IMR-90 (cell line): ENCODE data around the gene OBP2B. TPM values are rescaled to one million over a fixed set of nuclear protein-coding genes. Genes with fewer than 3 reads are reported as not detected.

Experiments
- ATAC-seq: fragments of 200-7000 bp; cut with Tn5 transposase; 2 replicates; pipeline ENCODE4 v1.9.1; 2020; ENCODE audit warnings: low read depth, mild to moderate bottlenecking, moderate library complexity
- BruUV-seq: library from RNA; stranded (reverse); fragments of 400-500 nt; replicated peaks from 2 replicates; lab custom pipeline; 2021; lab: Mats Ljungman, UMichigan
- CTCF ChIA-PET: fragments of 300-600 bp; formaldehyde crosslinking; extraction: SDS; loops from one replicate; lab custom pipeline; 2021; ENCODE audit warnings: antibody characterized with exemption; lab: Yijun Ruan, JAX
- POLR2A ChIA-PET: fragments of 300-600 bp; sonication (Branson Sonifier 250); formaldehyde crosslinking; loops from one replicate; lab custom pipeline; 2022; ENCODE audit warnings: antibody characterized with exemption; ENCODE audit not compliant: unreplicated experiment; lab: Charles Lee
- DNase-seq: peaks from one replicate; pipeline ENCODE4 v3.0.0; 2013
- H2AFZ ChIP-seq: replicated peaks from 2 replicates; pipeline ENCODE3; 2013; ENCODE audit warnings: low read length, mild to moderate bottlenecking; ENCODE audit not compliant: poor library complexity
- H2AK5ac ChIP-seq: 2 replicates; pipeline ENCODE4 v1.6.1; 2013; ENCODE audit warnings: low read depth, low read length, inconsistent platforms
- H2AK9ac ChIP-seq: replicated peaks from 2 replicates; pipeline ENCODE3; 2013; ENCODE audit warnings: mild to moderate bottlenecking, low read depth, low read length, moderate library complexity; ENCODE audit not compliant: poor library complexity
- H2BK120ac ChIP-seq: 2 replicates; pipeline ENCODE4 v1.6.1; 2013; ENCODE audit warnings: low read depth, low read length, inconsistent platforms
- H2BK15ac ChIP-seq: 3 replicates; pipeline ENCODE4 v1.6.1; 2013; ENCODE audit warnings: low read depth, low read length, inconsistent platforms
- H2BK20ac ChIP-seq: 2 replicates; pipeline ENCODE4 v1.6.1; 2013; ENCODE audit warnings: low read depth, mild to moderate bottlenecking, inconsistent platforms, low read length, moderate library complexity
- H2BK5ac ChIP-seq: 2 replicates; pipeline ENCODE4 v1.6.1; 2013; ENCODE audit warnings: mild to moderate bottlenecking, low read depth, low read length, inconsistent platforms; ENCODE audit not compliant: poor library complexity, severe bottlenecking
- H3K14ac ChIP-seq: replicated peaks from 2 replicates; pipeline ENCODE4 v1.6.1; 2013; ENCODE audit warnings: low read depth, low read length, inconsistent platforms
- H3K18ac ChIP-seq: 2 replicates; pipeline ENCODE4 v1.6.1; 2013; ENCODE audit warnings: low read depth, low read length, control low read depth
- H3K23ac ChIP-seq: 2 replicates; pipeline ENCODE4 v1.6.1; 2013; ENCODE audit warnings: low read depth, low read length, inconsistent platforms
- H3K27ac ChIP-seq: 2 replicates; pipeline ENCODE4 v1.5.1; 2013; ENCODE audit warnings: mild to moderate bottlenecking, control low read depth, low read length; ENCODE audit not compliant: insufficient read depth
- H3K27me3 ChIP-seq: 2 replicates; pipeline ENCODE4 v1.6.1; 2013; ENCODE audit warnings: low read length; ENCODE audit not compliant: control insufficient read depth, insufficient read depth
- H3K36me3 ChIP-seq: 2 replicates; pipeline ENCODE4 v1.6.1; 2013; ENCODE audit warnings: low read length, mixed read lengths; ENCODE audit not compliant: control insufficient read depth, insufficient read depth
- H3K4ac ChIP-seq: 2 replicates; pipeline ENCODE4 v1.6.1; 2013; ENCODE audit warnings: low read depth, low read length, inconsistent platforms
- H3K4me1 ChIP-seq: 2 replicates; pipeline ENCODE4 v1.6.1; 2013; ENCODE audit warnings: low read length, mixed read lengths; ENCODE audit not compliant: control insufficient read depth, insufficient read depth
- H3K4me2 ChIP-seq: 2 replicates; pipeline ENCODE4 v1.6.1; 2013; ENCODE audit warnings: low read depth, mild to moderate bottlenecking, control low read depth, low read length, moderate library complexity
- H3K4me3 ChIP-seq: 2 replicates; pipeline ENCODE4 v1.5.1; 2013; ENCODE audit warnings: low read depth, mild to moderate bottlenecking, control low read depth, low read length, moderate library complexity; ENCODE audit not compliant: insufficient read depth
- H3K56ac ChIP-seq: 2 replicates; pipeline ENCODE4 v1.6.1; 2013; ENCODE audit warnings: low read length, inconsistent platforms; ENCODE audit not compliant: insufficient read depth; ENCODE audit errors: extremely low read depth
- H3K79me1 ChIP-seq, 2 experiments: 2 replicates each; pipeline ENCODE4 v1.6.1; 2013; ENCODE audit warnings: low read length in 2 of 2, inconsistent platforms in 1 of 2, low read depth in 1 of 2
- H3K9ac ChIP-seq: 2 replicates; pipeline ENCODE4 v1.6.1; 2013; ENCODE audit warnings: low read depth, low read length, control low read depth
- H3K9me1 ChIP-seq: 2 replicates; pipeline ENCODE4 v1.6.1; 2013; ENCODE audit warnings: low read length, inconsistent platforms; ENCODE audit not compliant: insufficient read depth
- H3K9me3 ChIP-seq: 2 replicates; pipeline ENCODE4 v1.6.1; 2013; ENCODE audit warnings: low read length; ENCODE audit not compliant: control insufficient read depth, insufficient read depth
- H4K20me1 ChIP-seq: 2 replicates; pipeline ENCODE4 v1.6.1; 2013; ENCODE audit warnings: low read length, inconsistent platforms; ENCODE audit not compliant: insufficient read depth
- H4K5ac ChIP-seq: 2 replicates; pipeline ENCODE4 v1.6.1; 2013; ENCODE audit warnings: mild to moderate bottlenecking, low read depth, low read length, control low read depth
- H4K8ac ChIP-seq, 2 experiments: 2 replicates each; pipeline ENCODE4 v1.6.1; 2013; ENCODE audit warnings: low read depth in 2 of 2, low read length in 2 of 2, control low read depth in 1 of 2, inconsistent platforms in 1 of 2
- H4K91ac ChIP-seq: 2 replicates; pipeline ENCODE4 v1.6.1; 2013; ENCODE audit warnings: low read depth, low read length, inconsistent platforms; ENCODE audit not compliant: insufficient read depth
- CHD1 ChIP-seq: IDR thresholded peaks from 2 replicates; pipeline ENCODE4 v1.6.1; 2012; ENCODE audit warnings: low read depth, low read length, improper control_type of control experiment
- MXI1 ChIP-seq: IDR thresholded peaks from 2 replicates; pipeline ENCODE4 v1.6.1; 2012; ENCODE audit warnings: low read depth, mild to moderate bottlenecking, low read length, moderate library complexity, borderline replicate concordance
- NFE2L2 ChIP-seq: fragments of 150-350 bp; IDR thresholded peaks from 2 replicates; pipeline ENCODE4 v1.6.1; 2016; ENCODE audit warnings: low read depth, mild to moderate bottlenecking, low read length
- RFX5 ChIP-seq: IDR thresholded peaks from 2 replicates; pipeline ENCODE4 v1.8.0; 2012; ENCODE audit warnings: low read depth, mild to moderate bottlenecking, low read length, moderate library complexity
- WGBS, 2 experiments: methylation state at CpG; one replicate each; pipeline versions ENCODE4 v1.1.5 to v1.1.7; 2013; ENCODE audit warnings: missing lambda C conversion rate in 2 of 2; ENCODE audit not compliant: insufficient read length in 1 of 2; ENCODE audit errors: extremely low coverage in 2 of 2; 5-methylcytosine and 5-hydroxymethylcytosine counted together
- dilution Hi-C: fragments of 300-500 bp; cut with HindIII; formaldehyde crosslinking; loops from one replicate; pipeline ENCODE4 v1.14.3; 2018; ENCODE audit warnings: low sequenced_read_pairs; ENCODE audit not compliant: unreplicated experiment
- in situ Hi-C: fragments of 300-500 bp; cut with MboI; formaldehyde crosslinking; loops from 3 replicates; pipeline ENCODE4 v1.14.3; 2019; ENCODE audit warnings: low sequenced_read_pairs, inconsistent platforms, mixed read lengths
- intact Hi-C: fragments of 100-400 bp; cut with micrococcal nuclease; formaldehyde crosslinking; loops from 2 replicates; pipeline ENCODE4 v1.10.0; 2022
- polyA plus RNA-seq, 3 experiments: library from polyadenylated mRNA; depleted of rRNA; stranded (reverse); fragments of >200 nt; gene quantifications; 2 replicates each; pipeline ENCODE4 v1.2.3, GENCODE V29; 2012; ENCODE audit warnings: low replicate concordance in 1 of 3
- total RNA-seq: library from RNA; depleted of rRNA; stranded (reverse); fragments of >200 nt; gene quantifications from 2 replicates; pipeline ENCODE4 v1.2.3, GENCODE V29; 2012
- TF ChIP-seq, protein P1 (sequence below): fragments of 150-350 bp; IDR thresholded peaks from 2 replicates; pipeline ENCODE4 v1.6.1; 2017; ENCODE audit warnings: mild to moderate bottlenecking, antibody characterized with exemption, low read length, low read depth

The OBP2B gene
- total and polyA plus RNA-seq, 2 of the 4 experiments (the other 2 are of a cell fraction) = not detected

- H3K56ac ChIP-seq = no peak overlapping the region
- TF ChIP-seq, protein P1, sequence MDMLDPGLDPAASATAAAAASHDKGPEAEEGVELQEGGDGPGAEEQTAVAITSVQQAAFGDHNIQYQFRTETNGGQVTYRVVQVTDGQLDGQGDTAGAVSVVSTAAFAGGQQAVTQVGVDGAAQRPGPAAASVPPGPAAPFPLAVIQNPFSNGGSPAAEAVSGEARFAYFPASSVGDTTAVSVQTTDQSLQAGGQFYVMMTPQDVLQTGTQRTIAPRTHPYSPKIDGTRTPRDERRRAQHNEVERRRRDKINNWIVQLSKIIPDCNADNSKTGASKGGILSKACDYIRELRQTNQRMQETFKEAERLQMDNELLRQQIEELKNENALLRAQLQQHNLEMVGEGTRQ = no peak
- TF ChIP-seq MXI1 = no peak
- no peak for TF ChIP-seq NFE2L2
- no peak for TF ChIP-seq CHD1
- TF ChIP-seq RFX5 = no peak
- H3K4ac ChIP-seq = no peak overlapping the region
- H3K4me2 ChIP-seq = no peak overlapping the region
- ChIA-PET POLR2A (no interaction called here), CTCF (no interaction called here)
- 0 out of 2 replicates have a peak, but pooled peaks cover 3% of the 10 kb centered on the region for H3K9me1 ChIP-seq
- dilution Hi-C loops = no loop called here
- no peak overlapping the region for H2BK15ac ChIP-seq
- H2BK120ac ChIP-seq = no peak overlapping the region
- DNase-seq (no peak), ATAC-seq (no peak)
- H4K8ac ChIP-seq = no peak overlapping the region
- H3K9ac ChIP-seq = no peak overlapping the region
- no peak overlapping the region for H2AK9ac ChIP-seq
- no peaks in the 10 kb centered on the region for H3K36me3 ChIP-seq
- H4K91ac ChIP-seq = no peak overlapping the region
- H3K9me3 ChIP-seq = no peaks in the 10 kb centered on the region
- H2AK5ac ChIP-seq = no peak overlapping the region
- no peak overlapping the region for H3K23ac ChIP-seq
- no peak overlapping the region for H2BK5ac ChIP-seq
- H3K14ac ChIP-seq = no peak overlapping the region
- H2AFZ ChIP-seq = no peak overlapping the region
- H3K4me1 ChIP-seq = peaks cover 10% of the 10 kb centered on the region; the same call in 1 of the 2 replicates
- no peak overlapping the region for H2BK20ac ChIP-seq
- intact Hi-C loops = no loop called here
- in situ Hi-C loops = no loop called here
- no peak overlapping the region for H3K4me3 ChIP-seq
- H3K79me1 ChIP-seq = no peaks in the 10 kb centered on the region
- no TSS peak for BruUV-seq
- H4K5ac ChIP-seq = no peak overlapping the region
- H3K27me3 ChIP-seq = peaks cover 5% of the 10 kb centered on the region; the same call in 1 of the 2 replicates
- H4K20me1 ChIP-seq = no peaks in the 10 kb centered on the region; the same call in 1 of the 2 replicates
- no peak overlapping the region for H3K18ac ChIP-seq
- 69% methylated on average over 12 of the region's 17 CpGs; no CpG with 5 or more reads in 1 of the 2 experiments for WGBS, 2 experiments
- H3K27ac ChIP-seq = no peak overlapping the region
Measured at GRCh38 chr9:133166392-133166791, 42.7 kb downstream of the OBP2B start.
